ENCODE measurements around the gene SLC38A10. TPM values are rescaled to one million over a fixed set of nuclear protein-coding genes. Genes with fewer than 3 reads are reported as not detected.

SLC38A10 gene
- total and polyA plus RNA-seq, 2 of the 13 experiments (the other 11 are each of a cell fraction or from before 2014, with no cell fraction given) = 23.4 to 55.8 TPM

GRCh38 chr17:81222906-81223761 is 72.0 kb downstream of the SLC38A10 start, which contains the start of gene CEP131 (continued):
- TF ChIP-seq DDIT3 (CRISPR knock-in tag; IDR thresholded peaks at IDR 0.05) (no peak), ZNF142 (CRISPR knock-in tag; IDR thresholded peaks at IDR 0.05) (peak; percentile 62; the same call in 1 of the 2 replicates), THAP8 (CRISPR knock-in tag; IDR thresholded peaks at IDR 0.05; ENCODE audit: borderline replicate concordance) (peak; percentile 89), RFXAP (CRISPR knock-in tag; IDR thresholded peaks at IDR 0.05; ENCODE audit: borderline replicate concordance) (peak; percentile 98), ZSCAN29 (CRISPR knock-in tag; conservative IDR thresholded peaks at IDR 0.05) (0 out of 2 replicates have a peak, but pooled peaks have one; percentile 22), ZNF468 (CRISPR knock-in tag; IDR thresholded peaks at IDR 0.05) (peak; percentile 71; the same call in 1 of the 2 replicates), TBX2 (CRISPR knock-in tag; IDR thresholded peaks at IDR 0.05; ENCODE audit: borderline replicate concordance) (peak; percentile 13; the same call in 1 of the 2 replicates), ZBTB8A (CRISPR knock-in tag; IDR thresholded peaks at IDR 0.05; ENCODE audit: borderline replicate concordance, low read depth) (peak; percentile 31; the same call in 1 of the 2 replicates), SP4 (CRISPR knock-in tag; IDR thresholded peaks at IDR 0.05) (peak; percentile 96), SP1 (IDR thresholded peaks at IDR 0.05) (0 out of 2 replicates have a peak, but pooled peaks have one; percentile 71), SP1 (CRISPR knock-in tag; IDR thresholded peaks at IDR 0.05) (peak; percentile 91), SP2 (CRISPR knock-in tag; IDR thresholded peaks at IDR 0.05) (peak; percentile 97), ISL2 (CRISPR knock-in tag; IDR thresholded peaks at IDR 0.05) (peak; percentile 40; the same call in 1 of the 2 replicates), CHCHD3 (CRISPR knock-in tag; IDR thresholded peaks at IDR 0.05) (no peak), GABPA (IDR thresholded peaks at IDR 0.05; ENCODE audit: low read depth, low read length) (peak; percentile 59), GABPA (CRISPR knock-in tag; IDR thresholded peaks at IDR 0.05; ENCODE audit: low read depth) (peak; percentile 51), HDAC2 (CRISPR knock-in tag; IDR thresholded peaks at IDR 0.05) (peak; percentile 48), ZNF510 (CRISPR knock-in tag; IDR thresholded peaks at IDR 0.05; ENCODE audit: low read depth) (peak; percentile 91; the same call in 1 of the 2 replicates), FUBP1 (CRISPR knock-in tag; IDR thresholded peaks at IDR 0.05; ENCODE audit: borderline replicate concordance) (no peak)

All from HepG2 (cell line).